PC-3 (cell line): Measurements from ENCODE around the gene DTNB. TPM values are rescaled to one million over a fixed set of nuclear protein-coding genes. Genes with fewer than 3 reads are reported as not detected.
A peak's percentile ranks its signal among the peaks of the same experiment; 100 is the strongest.

Experiments used
- ATAC-seq: fragments of 200-7000 bp; cut with Tn5 transposase; 2 replicates; pipeline ENCODE4 v1.9.1; 2020; ENCODE audit warnings: mild to moderate bottlenecking, moderate library complexity
- BruUV-seq: library from RNA; stranded (reverse); fragments of 400-500 nt; replicated peaks from 2 replicates; lab custom pipeline; 2021; lab: Mats Ljungman, UMichigan
- CTCF ChIA-PET: fragments of 300-600 bp; sonication (Branson Sonifier 250); formaldehyde crosslinking; loops from one replicate; lab custom pipeline; 2022; ENCODE audit warnings: antibody characterized with exemption; lab: Charles Lee
- POLR2A ChIA-PET: fragments of 300-600 bp; sonication (Branson Sonifier 250); formaldehyde crosslinking; loops from one replicate; lab custom pipeline; 2022; ENCODE audit warnings: antibody characterized with exemption; ENCODE audit not compliant: unreplicated experiment; lab: Charles Lee
- DNase-seq: peaks from one replicate; pipeline ENCODE4 v3.0.0-alpha.2; 2015
- H2AFZ ChIP-seq: fragments of 300-600 bp; sonication (generic); 2 replicates; pipeline ENCODE4 v1.6.0; 2016; ENCODE audit warnings: antibody characterized with exemption, low read length
- H3F3A ChIP-seq: fragments of 300-600 bp; sonication (generic); one replicate; pipeline ENCODE4 v1.6.0; 2017; ENCODE audit warnings: antibody characterized with exemption, low read length, control low read depth, mild to moderate bottlenecking; ENCODE audit not compliant: unreplicated experiment
- H3K27ac ChIP-seq: fragments of 300-600 bp; sonication (generic); 2 replicates; pipeline ENCODE4 v1.5.1; 2016; ENCODE audit warnings: mild to moderate bottlenecking, low read length
- H3K27me3 ChIP-seq: fragments of 300-600 bp; sonication (generic); 2 replicates; pipeline ENCODE4 v1.6.1; 2016; ENCODE audit warnings: low read length, mixed read lengths
- H3K36me3 ChIP-seq: fragments of 300-600 bp; sonication (generic); 2 replicates; pipeline ENCODE4 v1.6.1; 2016; ENCODE audit warnings: low read depth, mixed run types, low read length, mixed read lengths
- H3K4me1 ChIP-seq: fragments of 300-600 bp; sonication (generic); 2 replicates; pipeline ENCODE4 v1.5.1; 2016; ENCODE audit warnings: low read length; ENCODE audit not compliant: insufficient read depth
- H3K4me2 ChIP-seq: fragments of 300-600 bp; sonication (generic); 2 replicates; pipeline ENCODE4 v1.6.0; 2016; ENCODE audit warnings: low read length
- H3K4me3 ChIP-seq: fragments of 300-600 bp; sonication (generic); 2 replicates; pipeline ENCODE4 v1.5.1; 2016; ENCODE audit warnings: mild to moderate bottlenecking, low read length, mixed read lengths
- H3K79me2 ChIP-seq: fragments of 300-600 bp; sonication (generic); 2 replicates; pipeline ENCODE4 v1.6.1; 2017; ENCODE audit warnings: low read length, mixed read lengths
- H3K9ac ChIP-seq: fragments of 300-600 bp; sonication (generic); 2 replicates; pipeline ENCODE4 v1.6.0; 2016; ENCODE audit warnings: mild to moderate bottlenecking, low read length
- H3K9me2 ChIP-seq: fragments of 300-600 bp; sonication (generic); replicated peaks from 2 replicates; pipeline ENCODE4 v1.6.1; 2016; ENCODE audit warnings: mixed run types, low read length, mixed read lengths
- H3K9me3 ChIP-seq: fragments of 300-600 bp; sonication (generic); 2 replicates; pipeline ENCODE4 v1.6.1; 2016; ENCODE audit warnings: low read length, mixed read lengths
- H4K20me1 ChIP-seq: fragments of 300-600 bp; sonication (generic); 2 replicates; pipeline ENCODE4 v1.6.1; 2016; ENCODE audit warnings: low read length, mixed read lengths
- CTCF ChIP-seq: fragments of 300-600 bp; sonication (generic); conservative IDR thresholded peaks from 2 replicates; pipeline ENCODE4 v1.5.1; 2017; ENCODE audit warnings: antibody characterized with exemption, low read depth, mild to moderate bottlenecking, low read length
- EZH2 ChIP-seq: fragments of 300-600 bp; sonication (generic); IDR thresholded peaks from one replicate; pipeline ENCODE4 v1.6.1; 2017; ENCODE audit warnings: antibody characterized with exemption, mild to moderate bottlenecking, low read length; ENCODE audit not compliant: unreplicated experiment
- EZH2phosphoT487 ChIP-seq: fragments of 300-600 bp; sonication (generic); IDR thresholded peaks from 2 replicates; pipeline ENCODE4 v1.6.1; 2018; ENCODE audit warnings: mild to moderate bottlenecking, antibody characterized with exemption, low read length, borderline replicate concordance
- intact Hi-C: fragments of 100-400 bp; cut with micrococcal nuclease; formaldehyde crosslinking; loops from 2 replicates; pipeline ENCODE4 v1.9.0; 2023
- total RNA-seq: library from RNA; depleted of rRNA; stranded (reverse); fragments of >200 nt; gene quantifications from 2 replicates; pipeline ENCODE4 v1.2.3, GENCODE V29; 2014

DTNB gene
- total RNA-seq, 1 experiment from 2014 or later = 23.1 TPM

DNA sequence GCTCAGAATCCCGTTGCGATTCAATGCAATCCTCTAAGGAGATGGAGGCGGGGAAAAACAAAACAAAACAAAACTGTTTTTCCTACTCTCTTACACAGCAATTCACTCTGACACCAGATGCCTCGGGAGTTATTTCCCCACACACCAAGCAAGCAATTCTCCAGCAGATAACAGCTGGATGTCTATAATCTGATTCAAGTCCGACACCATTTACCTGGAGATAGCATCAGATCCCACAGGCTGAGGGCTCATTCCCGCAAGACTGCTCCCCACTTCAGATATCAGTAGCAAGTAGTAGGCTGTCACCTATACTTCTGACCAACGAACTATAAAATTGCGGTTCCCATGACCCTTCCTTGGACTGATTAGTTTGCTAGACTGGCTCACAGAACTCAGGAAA is 58.7 kb downstream of the DTNB start:
- Histone ChIP-seq H3K9me3 (no peaks in the 10 kb centered on the region), H2AFZ (no peak overlapping the region), H3K4me2 (no peak overlapping the region), H4K20me1 (no peaks in the 10 kb centered on the region), H3K79me2 (no peaks in the 10 kb centered on the region), H3K36me3 (no peaks in the 10 kb centered on the region), H3K27ac (no peak overlapping the region), H3F3A (peaks cover 7% of the 10 kb centered on the region), H3K9me2 (no peaks in the 10 kb centered on the region), H3K4me1 (peaks cover 23% of the 10 kb centered on the region), H3K9ac (no peak overlapping the region), H3K27me3 (no peaks in the 10 kb centered on the region), H3K4me3 (no peak overlapping the region)
- BruUV-seq = no TSS peak
- no peak for ATAC-seq
- TF ChIP-seq EZH2 (no peak), CTCF (no peak)
- intact Hi-C loops = no loop called here
- no peak for DNase-seq
- CTCF ChIA-PET = no interaction called here
- POLR2A ChIA-PET = no interaction called here

DNA sequence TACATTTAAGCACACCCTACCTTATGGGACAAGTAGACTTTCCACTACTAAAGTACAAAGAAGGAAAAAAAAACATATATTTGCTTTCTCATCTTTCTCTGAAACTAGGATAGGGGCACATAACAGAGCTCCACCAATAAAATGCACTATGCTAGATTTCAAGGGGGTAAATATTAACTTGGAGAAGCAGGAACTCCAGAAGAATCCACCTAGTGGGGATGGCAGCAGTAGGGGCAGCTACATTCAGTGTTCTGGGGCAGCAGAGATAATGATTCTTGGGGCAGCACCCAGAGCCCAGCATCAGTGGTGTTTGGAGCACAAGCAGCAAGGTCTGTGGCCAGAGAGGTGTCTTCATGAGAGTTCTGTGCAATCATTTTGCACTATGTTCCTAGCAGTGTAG is 64.7 kb downstream of the DTNB start:
- H3K9ac ChIP-seq = no peak overlapping the region
- no peak overlapping the region for H2AFZ ChIP-seq
- no peak for ATAC-seq
- H3K4me1 ChIP-seq = no peaks in the 10 kb centered on the region
- no peaks in the 10 kb centered on the region for H3F3A ChIP-seq
- POLR2A ChIA-PET = no interaction called here
- no peak overlapping the region for H3K4me2 ChIP-seq
- H3K27me3 ChIP-seq = no peaks in the 10 kb centered on the region
- intact Hi-C loops = loop anchor here (5.0 kb wide), 1 partner anchor 244 kb away; no protein-coding TSS in a partner anchor
- no peaks in the 10 kb centered on the region for H3K9me2 ChIP-seq
- CTCF ChIA-PET = interaction anchor here (1.1 to 3.4 kb wide), 2 partner anchors 56 to 91 kb away, joined by 6 to 77 read pairs; no protein-coding TSS in a partner anchor
- no peaks in the 10 kb centered on the region for H3K9me3 ChIP-seq
- H3K79me2 ChIP-seq = no peaks in the 10 kb centered on the region
- H3K4me3 ChIP-seq = no peak overlapping the region
- TF ChIP-seq EZH2phosphoT487 (no peak), EZH2 (no peak), CTCF (no peak)
- no peaks in the 10 kb centered on the region for H3K36me3 ChIP-seq
- no peak for DNase-seq
- no peaks in the 10 kb centered on the region for H4K20me1 ChIP-seq
- no TSS peak for BruUV-seq
- H3K27ac ChIP-seq = no peak overlapping the region

DNA sequence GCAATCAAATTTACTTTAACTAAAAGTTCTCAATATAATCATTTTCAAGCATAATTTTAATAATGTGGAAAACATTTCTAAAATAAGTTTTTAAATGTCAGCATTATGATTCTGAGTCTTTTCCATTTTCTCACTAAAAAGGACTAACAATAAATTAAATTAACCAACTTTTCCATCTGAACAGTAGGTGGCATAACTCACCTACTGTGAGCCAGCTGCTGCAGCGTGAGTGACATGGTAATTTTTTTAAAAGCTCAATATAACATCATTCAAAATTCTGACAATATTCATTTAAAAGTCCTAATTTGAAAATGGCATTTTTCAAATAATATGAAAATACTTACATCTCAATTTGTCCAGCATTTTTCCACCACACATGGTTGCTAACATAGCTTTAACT is 66.5 kb downstream of the DTNB start:
- Histone ChIP-seq H3K79me2 (no peaks in the 10 kb centered on the region), H3K9me3 (no peaks in the 10 kb centered on the region), H4K20me1 (no peaks in the 10 kb centered on the region), H3K27me3 (no peaks in the 10 kb centered on the region), H3K9me2 (no peaks in the 10 kb centered on the region), H3K27ac (no peak overlapping the region), H3F3A (no peaks in the 10 kb centered on the region), H3K4me3 (no peak overlapping the region), H3K4me1 (no peaks in the 10 kb centered on the region), H2AFZ (no peak overlapping the region), H3K36me3 (no peaks in the 10 kb centered on the region), H3K9ac (no peak overlapping the region), H3K4me2 (no peak overlapping the region)
- intact Hi-C loops = loop anchor here (1.0 to 5.0 kb wide), 4 partner anchors 57 to 245 kb away; no protein-coding TSS in a partner anchor
- DNase-seq = peak; percentile 60
- TF ChIP-seq EZH2phosphoT487 (no peak), CTCF (peak; percentile 91)
- BruUV-seq = no TSS peak
- peak; percentile 55 for ATAC-seq
- ChIA-PET POLR2A (no interaction called here), CTCF (interaction anchor here (0.6 to 3.4 kb wide), 16 partner anchors 11 to 1159 kb away, joined by 3 to 77 read pairs (median 4); no protein-coding TSS in a partner anchor)
